Gastroesophageal sphincter (tissue), 3 donors: Measurements from ENCODE around the gene RBM6.

Experiments
- EP300 ChIP-seq: sonication (generic); formaldehyde crosslinking; IDR thresholded peaks from one replicate; pipeline ENCODE4 v1.6.1; 2017; ENCODE audit warnings: antibody characterized with exemption, mild to moderate bottlenecking
- POLR2A ChIP-seq, 2 donors: fragments of 450-650 bp; IDR thresholded peaks; one replicate each; pipeline ENCODE4 v1.6.1; 2017; ENCODE audit warnings: antibody characterized with exemption in 2 of 2, mild to moderate bottlenecking in 2 of 2, moderate library complexity in 1 of 2
- POLR2AphosphoS5 ChIP-seq: sonication (generic); formaldehyde crosslinking; IDR thresholded peaks from one replicate; pipeline ENCODE4 v1.6.1; 2017; ENCODE audit warnings: antibody characterized with exemption
- TF ChIP-seq, protein P1 (sequence below), 4 experiments: fragments of 200-600 bp in 2 of 4; fragments of 450-650 bp in 2 of 4; sonication (generic) in 1 of 4; IDR thresholded peaks; one replicate each; pipeline ENCODE4 v1.5.1; 2017 to 2019; ENCODE audit warnings: antibody characterized with exemption in 4 of 4, mild to moderate bottlenecking in 2 of 4, moderate library complexity in 2 of 4

DNA sequence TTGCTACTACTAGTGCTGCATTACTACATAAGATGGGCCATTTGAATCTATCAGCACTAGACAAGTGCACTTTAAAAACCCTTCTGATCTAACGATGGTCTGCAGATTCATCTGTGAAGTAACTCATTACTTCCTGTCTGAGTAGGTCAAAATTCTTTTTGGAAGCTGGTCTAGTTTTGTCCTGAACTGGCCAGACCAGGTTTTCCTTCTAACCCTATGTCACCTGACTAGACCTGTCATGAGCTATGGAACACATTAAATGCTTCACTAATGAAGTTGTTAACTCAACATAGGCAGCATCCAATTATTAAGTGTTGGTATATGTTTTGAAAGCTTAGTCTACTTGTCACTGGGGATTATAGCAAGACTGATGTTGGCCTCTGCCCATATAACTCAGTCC lies 138.7 kb downstream of the RBM6 start:
- TF ChIP-seq, protein P1, sequence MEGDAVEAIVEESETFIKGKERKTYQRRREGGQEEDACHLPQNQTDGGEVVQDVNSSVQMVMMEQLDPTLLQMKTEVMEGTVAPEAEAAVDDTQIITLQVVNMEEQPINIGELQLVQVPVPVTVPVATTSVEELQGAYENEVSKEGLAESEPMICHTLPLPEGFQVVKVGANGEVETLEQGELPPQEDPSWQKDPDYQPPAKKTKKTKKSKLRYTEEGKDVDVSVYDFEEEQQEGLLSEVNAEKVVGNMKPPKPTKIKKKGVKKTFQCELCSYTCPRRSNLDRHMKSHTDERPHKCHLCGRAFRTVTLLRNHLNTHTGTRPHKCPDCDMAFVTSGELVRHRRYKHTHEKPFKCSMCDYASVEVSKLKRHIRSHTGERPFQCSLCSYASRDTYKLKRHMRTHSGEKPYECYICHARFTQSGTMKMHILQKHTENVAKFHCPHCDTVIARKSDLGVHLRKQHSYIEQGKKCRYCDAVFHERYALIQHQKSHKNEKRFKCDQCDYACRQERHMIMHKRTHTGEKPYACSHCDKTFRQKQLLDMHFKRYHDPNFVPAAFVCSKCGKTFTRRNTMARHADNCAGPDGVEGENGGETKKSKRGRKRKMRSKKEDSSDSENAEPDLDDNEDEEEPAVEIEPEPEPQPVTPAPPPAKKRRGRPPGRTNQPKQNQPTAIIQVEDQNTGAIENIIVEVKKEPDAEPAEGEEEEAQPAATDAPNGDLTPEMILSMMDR (IDR thresholded peaks at IDR 0.05) = no peak
- TF ChIP-seq EP300 = no peak
- no peak for TF ChIP-seq POLR2AphosphoS5
- no peak for TF ChIP-seq POLR2A (IDR thresholded peaks at IDR 0.05)
